Effector memory CD4-positive, alpha-beta T cell (primary cell): ENCODE results near the gene GABRG2.
"Not testable (repeated sequence)": the region's sequence is repeated elsewhere in the genome, so short reads cannot be mapped to it uniquely, and the experiment has no call there.

Source experiments
- DNase-seq, 3 donors: peaks; one replicate each; pipeline ENCODE4 v3.0.0-alpha.2; 2020
- H3K27ac ChIP-seq: 2 replicates; pipeline ENCODE4 v1.7.0; 2013; ENCODE audit warnings: mild to moderate bottlenecking, low read length, moderate library complexity; ENCODE audit not compliant: insufficient read depth, poor library complexity, severe bottlenecking
- H3K27me3 ChIP-seq: replicated peaks from 2 replicates; pipeline ENCODE4 v1.7.0; 2013; ENCODE audit warnings: mild to moderate bottlenecking, low read length; ENCODE audit not compliant: insufficient read depth, control insufficient read depth, poor library complexity, severe bottlenecking
- H3K36me3 ChIP-seq: 2 replicates; pipeline ENCODE4 v1.7.0; 2013; ENCODE audit warnings: mild to moderate bottlenecking, low read length, moderate library complexity; ENCODE audit not compliant: control insufficient read depth, insufficient read depth
- H3K4me1 ChIP-seq: 2 replicates; pipeline ENCODE4 v1.7.0; 2013; ENCODE audit warnings: low read length, mild to moderate bottlenecking; ENCODE audit not compliant: control insufficient read depth, insufficient read depth, poor library complexity, severe bottlenecking
- H3K4me3 ChIP-seq: 2 replicates; pipeline ENCODE4 v1.7.0; 2013; ENCODE audit warnings: low read length, low read depth, mild to moderate bottlenecking; ENCODE audit not compliant: insufficient read depth, poor library complexity, severe bottlenecking
- H3K9me3 ChIP-seq: 2 replicates; pipeline ENCODE4 v1.7.0; 2013; ENCODE audit warnings: mild to moderate bottlenecking, low read length, moderate library complexity; ENCODE audit not compliant: control insufficient read depth
- total RNA-seq, 3 donors: gene quantifications; one replicate each; lab custom pipeline; 2026; lab: John Stamatoyannopoulos, UW

The GABRG2 gene
- 0 reads per million in 3 donors for total RNA-seq

DNA sequence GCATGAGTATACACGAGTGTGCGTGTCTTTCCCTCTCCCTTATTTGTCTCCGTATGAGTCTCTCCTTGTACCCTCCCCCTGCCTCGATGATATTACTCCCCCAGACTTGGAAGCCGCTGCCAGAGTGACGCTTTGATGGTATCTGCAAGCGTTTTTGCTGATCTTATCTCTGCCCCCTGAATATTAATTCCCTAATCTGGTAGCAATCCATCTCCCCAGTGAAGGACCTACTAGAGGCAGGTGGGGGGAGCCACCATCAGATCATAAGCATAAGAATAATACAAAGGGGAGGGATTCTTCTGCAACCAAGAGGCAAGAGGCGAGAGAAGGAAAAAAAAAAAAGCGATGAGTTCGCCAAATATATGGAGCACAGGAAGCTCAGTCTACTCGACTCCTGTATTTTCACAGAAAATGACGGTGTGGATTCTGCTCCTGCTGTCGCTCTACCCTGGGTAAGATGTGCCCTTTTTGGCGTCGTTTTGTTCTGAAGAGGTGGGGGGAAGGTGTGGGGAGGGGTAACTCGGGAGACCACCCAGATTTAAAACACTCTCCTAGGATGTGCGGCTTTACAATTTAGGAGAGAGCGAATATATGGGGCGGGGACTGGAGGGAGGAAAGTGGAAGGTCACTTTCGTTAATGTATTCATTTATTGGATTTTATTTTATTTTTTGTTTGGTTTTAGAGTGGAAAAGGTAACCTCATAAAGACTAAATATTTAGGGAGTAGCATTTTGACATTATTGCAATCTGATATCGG is at the start of gene GABRG2:
TSS of gene GABRG2 (plus strand) at position 119 of the 757 bp plus-strand sequence. CDS start at position 346, 227 bp downstream.
- Histone ChIP-seq H3K4me1 (no peaks in the 10 kb centered on the region), H3K9me3 (no peaks in the 10 kb centered on the region), H3K36me3 (no peaks in the 10 kb centered on the region), H3K27ac (no peak within 1 kb of the TSS), H3K4me3 (no peak within 1 kb of the TSS), H3K27me3 (no peaks in the 10 kb centered on the region)
- DNase-seq: no peak

DNA sequence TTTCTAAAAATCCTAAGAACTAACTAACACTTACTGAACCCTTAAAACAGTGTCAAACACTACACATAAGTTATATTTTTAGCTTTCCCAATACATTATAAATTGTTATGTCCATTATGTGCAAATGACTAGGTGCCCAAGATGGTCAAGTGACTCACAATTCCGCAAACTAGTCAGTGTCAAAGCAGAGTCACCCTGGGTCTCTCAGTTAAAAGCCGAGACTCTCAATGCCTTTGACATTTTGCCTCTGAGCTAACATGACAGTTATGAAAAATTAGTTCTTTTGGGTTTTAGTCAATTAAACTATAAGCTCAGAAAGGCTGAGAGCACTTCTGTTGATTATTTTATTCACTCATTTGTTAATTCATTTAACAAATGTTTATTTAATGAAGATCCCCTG is 42.3 kb upstream of the GABRG2 start:
- H3K27me3 ChIP-seq: no peaks in the 10 kb centered on the region
- H3K27ac ChIP-seq: no peak overlapping the region
- no peaks in the 10 kb centered on the region for H3K9me3 ChIP-seq
- no peak for DNase-seq
- H3K36me3 ChIP-seq: no peaks in the 10 kb centered on the region
- H3K4me3 ChIP-seq: no peak overlapping the region
- H3K4me1 ChIP-seq: no peaks in the 10 kb centered on the region

DNA sequence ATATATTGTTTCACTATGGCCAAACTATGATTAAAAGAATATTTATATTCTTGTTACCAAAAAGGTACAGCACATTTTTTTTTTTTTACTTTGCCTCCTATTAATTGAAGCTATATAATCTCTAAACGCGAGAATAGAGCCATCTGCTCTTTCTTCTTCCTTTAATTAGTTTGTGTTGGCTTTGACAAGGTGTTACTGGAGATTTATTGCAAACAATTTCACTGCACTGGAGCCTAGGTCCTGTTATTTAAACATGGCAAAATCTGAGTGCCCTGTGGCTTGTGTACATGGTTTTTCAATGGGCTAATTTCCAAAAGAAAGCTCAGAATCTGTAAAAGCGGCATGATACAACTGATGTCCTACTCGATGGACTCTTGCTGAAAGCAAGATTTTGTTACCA is 40.8 kb upstream of the GABRG2 start:
- Histone ChIP-seq H3K36me3 (no peaks in the 10 kb centered on the region), H3K4me1 (no peaks in the 10 kb centered on the region), H3K27ac (no peak overlapping the region), H3K27me3 (no peaks in the 10 kb centered on the region), H3K9me3 (no peaks in the 10 kb centered on the region), H3K4me3 (no peak overlapping the region)
- DNase-seq: no peak

DNA sequence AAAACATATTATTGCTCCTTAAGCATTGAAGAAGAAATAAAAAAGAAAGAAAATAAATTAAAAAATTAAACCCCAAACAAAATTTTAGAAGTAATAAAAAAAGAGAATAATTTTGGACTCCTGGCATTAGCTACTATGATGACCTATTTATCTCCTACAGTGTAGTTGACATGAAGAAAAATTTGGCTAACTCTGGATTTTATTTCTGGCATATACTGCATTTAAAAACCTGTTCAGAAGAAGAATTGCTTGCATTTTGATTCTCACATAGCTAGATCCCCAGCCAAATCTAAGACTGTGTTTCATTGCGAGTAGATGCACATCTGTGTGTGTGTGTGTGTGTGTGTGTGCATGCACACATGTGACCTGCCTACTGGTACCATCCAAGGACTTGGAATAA is 30.1 kb upstream of the GABRG2 start:
- H3K27ac ChIP-seq: no peak overlapping the region
- H3K4me3 ChIP-seq: no peak overlapping the region
- DNase-seq: no peak
- no peaks in the 10 kb centered on the region for H3K36me3 ChIP-seq
- no peaks in the 10 kb centered on the region for H3K27me3 ChIP-seq
- H3K4me1 ChIP-seq: no peaks in the 10 kb centered on the region
- no peaks in the 10 kb centered on the region for H3K9me3 ChIP-seq

DNA sequence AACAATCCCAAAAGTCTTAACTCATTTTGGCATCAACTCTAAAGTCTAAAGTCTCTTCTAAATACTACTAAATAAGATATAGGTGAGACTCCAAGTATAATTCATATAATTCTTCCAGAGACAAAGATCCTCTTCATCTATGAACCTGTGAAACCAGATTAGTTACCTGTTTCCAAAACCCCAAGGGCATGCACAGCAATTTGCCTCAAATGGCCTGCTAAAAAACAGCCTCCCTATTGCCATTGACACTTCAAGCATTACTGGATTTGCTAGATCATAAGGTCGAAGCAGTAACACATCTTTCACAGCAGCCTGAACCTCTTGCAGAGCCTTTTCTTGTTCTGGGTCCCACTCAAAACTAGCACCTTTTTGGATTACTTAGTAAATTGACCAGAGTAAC is 20.3 kb upstream of the GABRG2 start:
- DNase-seq: no peak

DNA sequence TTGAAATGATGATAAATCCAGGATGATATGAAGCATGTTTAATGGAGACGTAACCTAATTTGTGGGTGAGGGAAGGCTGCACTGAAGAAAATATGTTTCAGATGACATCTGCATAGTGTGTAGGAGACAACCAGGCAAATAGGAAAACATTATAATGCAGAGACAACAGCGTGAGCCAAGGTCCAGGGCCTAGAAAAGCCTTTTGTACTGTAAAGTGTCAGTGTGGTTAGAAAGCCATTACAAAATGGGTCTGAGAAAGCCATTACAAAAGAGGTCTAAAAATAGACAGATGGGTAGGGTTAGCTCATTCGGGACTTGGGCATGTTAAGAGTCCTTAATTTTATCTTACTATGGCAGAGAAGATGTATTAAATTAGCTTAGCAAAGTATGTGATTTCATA is 14.9 kb upstream of the GABRG2 start:
- Histone ChIP-seq H3K36me3 (no peaks in the 10 kb centered on the region), H3K27me3 (no peaks in the 10 kb centered on the region), H3K4me1 (no peaks in the 10 kb centered on the region)

More for the DNA sequence above, 20.3 kb upstream of the GABRG2 start:
- Histone ChIP-seq H3K9me3 (no peaks in the 10 kb centered on the region), H3K4me3 (no peak overlapping the region), H3K27me3 (no peaks in the 10 kb centered on the region), H3K27ac (no peak overlapping the region), H3K4me1 (no peaks in the 10 kb centered on the region), H3K36me3 (no peaks in the 10 kb centered on the region)

DNA sequence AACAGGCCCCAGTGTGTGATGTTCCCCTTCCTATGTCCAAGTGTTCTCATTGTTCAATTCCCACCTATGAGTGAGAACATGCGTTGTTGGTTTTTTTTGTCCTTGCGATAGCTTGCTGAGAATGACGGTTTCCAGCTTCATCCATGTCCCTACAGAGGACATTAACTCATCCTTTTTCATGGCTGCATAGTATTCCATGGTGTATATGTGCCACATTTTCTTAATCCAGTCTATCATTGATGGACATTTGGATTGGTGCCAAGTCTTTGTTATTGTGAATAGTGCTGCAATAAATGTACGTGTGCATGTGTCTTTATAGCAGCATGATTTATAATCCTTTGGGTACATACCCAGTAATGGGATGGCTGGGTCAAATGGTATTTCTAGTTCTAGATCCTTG is 12.5 kb upstream of the GABRG2 start:
- not testable (repeated sequence) for DNase-seq, H3K4me3 ChIP-seq, H3K27ac ChIP-seq, H3K36me3 ChIP-seq, H3K9me3 ChIP-seq, H3K4me1 ChIP-seq, H3K27me3 ChIP-seq

More for the DNA sequence above, 14.9 kb upstream of the GABRG2 start:
- Histone ChIP-seq H3K4me3 (no peak overlapping the region), H3K9me3 (no peaks in the 10 kb centered on the region), H3K27ac (no peak overlapping the region)
- no peak for DNase-seq

DNA sequence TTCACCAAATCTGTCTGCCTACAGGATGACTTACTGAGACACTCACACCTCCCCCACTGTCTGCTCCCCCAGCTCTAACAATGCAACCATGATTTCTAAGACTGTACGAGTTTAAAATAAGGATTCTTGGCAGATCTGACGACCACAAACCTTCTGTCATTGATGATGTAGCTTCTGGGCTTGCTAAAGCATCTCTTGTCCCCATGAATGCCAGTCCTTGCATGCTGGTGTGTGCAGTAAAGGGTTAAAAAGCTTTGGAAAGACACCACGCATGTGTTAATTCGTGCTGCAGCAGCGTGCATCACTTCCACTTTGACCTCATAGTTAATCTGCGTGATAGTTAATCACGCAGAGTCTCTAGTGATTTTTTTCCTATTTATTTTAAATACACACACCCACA is 411 bp upstream of the GABRG2 start:
- Histone ChIP-seq H3K4me1 (no peaks in the 10 kb centered on the region), H3K27ac (no peak overlapping the region), H3K36me3 (no peaks in the 10 kb centered on the region), H3K27me3 (no peaks in the 10 kb centered on the region), H3K4me3 (no peak overlapping the region), H3K9me3 (no peaks in the 10 kb centered on the region)
- no peak for DNase-seq

DNA sequence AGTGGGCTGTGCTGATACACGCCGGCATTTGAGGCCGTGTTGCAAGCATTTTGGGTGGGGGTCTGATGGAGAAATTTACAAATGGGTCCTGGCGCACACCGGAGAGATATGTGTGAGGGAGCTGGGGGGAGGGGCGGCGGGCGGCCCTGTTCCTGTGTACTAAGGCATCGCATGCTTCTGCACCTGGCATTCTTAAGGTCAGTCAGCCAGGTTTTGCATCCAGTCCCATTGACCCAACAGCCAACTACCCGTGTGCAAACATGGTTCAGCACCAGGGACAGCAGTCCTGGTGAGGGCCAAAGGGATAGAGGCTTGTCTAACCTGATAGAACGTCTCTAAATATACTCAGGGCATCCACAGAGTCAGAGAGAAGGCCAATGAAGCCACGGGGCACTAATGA is 839 bp downstream of the GABRG2 start:
- Histone ChIP-seq H3K27ac (no peak overlapping the region), H3K36me3 (no peaks in the 10 kb centered on the region), H3K9me3 (no peaks in the 10 kb centered on the region), H3K4me1 (no peaks in the 10 kb centered on the region), H3K4me3 (no peak overlapping the region), H3K27me3 (no peaks in the 10 kb centered on the region)
- no peak for DNase-seq

DNA sequence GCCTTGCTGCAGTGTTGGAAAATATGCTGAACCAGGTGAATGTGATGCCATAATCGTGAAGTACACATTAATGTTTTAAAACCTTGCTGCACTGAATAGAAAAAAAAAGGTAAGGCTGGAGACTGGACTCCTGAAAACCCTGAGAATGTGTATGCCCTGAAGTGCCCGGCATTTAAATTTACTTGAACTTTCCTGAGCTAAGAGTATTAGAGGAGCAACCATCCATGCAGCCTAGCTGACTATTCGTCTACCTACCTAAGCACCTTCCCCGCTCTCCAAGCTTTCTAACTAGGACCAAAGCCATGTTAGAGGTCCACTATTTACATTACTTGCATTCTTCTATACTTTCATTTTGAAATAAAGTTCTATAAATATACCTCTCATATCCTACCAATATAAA is 1.4 kb downstream of the GABRG2 start:
- Histone ChIP-seq H3K4me1 (no peaks in the 10 kb centered on the region), H3K9me3 (no peaks in the 10 kb centered on the region), H3K4me3 (no peak overlapping the region), H3K27me3 (no peaks in the 10 kb centered on the region), H3K27ac (no peak overlapping the region), H3K36me3 (no peaks in the 10 kb centered on the region)
- DNase-seq: no peak
